Measurements from ENCODE around the gene INO80E.
"Not testable (repeated sequence)": the region's sequence is repeated elsewhere in the genome, so short reads cannot be mapped to it uniquely, and the experiment has no call there.

INO80E gene

GRCh38 chr16:30011714-30012504, 15.9 kb downstream of the INO80E start:
- no peaks in the 10 kb centered on the region for H3K9me3 ChIP-seq (ENCODE audit: insufficient read depth, low read length)
- H3K4me1 ChIP-seq (ENCODE audit: low read length): peaks cover 20% of the 10 kb centered on the region
- H3K27me3 ChIP-seq (ENCODE audit: low read depth, low read length): no peaks in the 10 kb centered on the region
- H3K9ac ChIP-seq (ENCODE audit: low read length): peak overlapping the region; percentile 68; the same call in 1 of the 2 replicates
- no peaks in the 10 kb centered on the region for H4K20me1 ChIP-seq (ENCODE audit: insufficient read depth, low read length)
- H3K27ac ChIP-seq (ENCODE audit: low read length): no peak overlapping the region
- H3K4me3 ChIP-seq (ENCODE audit: low read length): peak overlapping the region; percentile 79
- no peaks in the 10 kb centered on the region for H3K79me2 ChIP-seq (ENCODE audit: low read length)
- H2AFZ ChIP-seq (ENCODE audit: low read depth, low read length): peak overlapping the region; percentile 75
- H3K4me2 ChIP-seq (ENCODE audit: low read length): peak overlapping the region; percentile 85
- H3K36me3 ChIP-seq (replicated peaks; ENCODE audit: low read depth, low read length): no peaks in the 10 kb centered on the region
- TF ChIP-seq CTCF (IDR thresholded peaks at IDR 0.05; ENCODE audit: low read depth, low read length): no peak
- TF ChIP-seq EZH2phosphoT487 (IDR thresholded peaks at IDR 0.05; ENCODE audit: low read depth): no peak

GRCh38 chr16:30012598-30012997, 16.6 kb downstream of the INO80E start:
- H3K27me3 ChIP-seq (ENCODE audit: low read depth, low read length); H3K9me3 ChIP-seq (ENCODE audit: insufficient read depth, low read length): not testable (repeated sequence)

GRCh38 chr16:30015450-30015849, 19.4 kb downstream of the INO80E start:
- not testable (repeated sequence) for H3K27me3 ChIP-seq (ENCODE audit: low read depth, low read length); H3K4me3 ChIP-seq (ENCODE audit: low read length); H3K36me3 ChIP-seq (replicated peaks; ENCODE audit: low read depth, low read length); H2AFZ ChIP-seq (ENCODE audit: low read depth, low read length); H3K9me3 ChIP-seq (ENCODE audit: insufficient read depth, low read length); H3K9ac ChIP-seq (ENCODE audit: low read length); H4K20me1 ChIP-seq (ENCODE audit: insufficient read depth, low read length); H3K79me2 ChIP-seq (ENCODE audit: low read length); H3K4me2 ChIP-seq (ENCODE audit: low read length); H3K27ac ChIP-seq (ENCODE audit: low read length)
- H3K4me1 ChIP-seq (ENCODE audit: low read length): peaks cover 20% of the 10 kb centered on the region

More at GRCh38 chr16:30012598-30012997, 16.6 kb downstream of the INO80E start:
- H3K4me1 ChIP-seq (ENCODE audit: low read length): peaks cover 20% of the 10 kb centered on the region
- H3K79me2 ChIP-seq (ENCODE audit: low read length); H3K9ac ChIP-seq (ENCODE audit: low read length); H2AFZ ChIP-seq (ENCODE audit: low read depth, low read length); H3K36me3 ChIP-seq (replicated peaks; ENCODE audit: low read depth, low read length); H3K4me2 ChIP-seq (ENCODE audit: low read length); H4K20me1 ChIP-seq (ENCODE audit: insufficient read depth, low read length); H3K27ac ChIP-seq (ENCODE audit: low read length); H3K4me3 ChIP-seq (ENCODE audit: low read length): not testable (repeated sequence)

- Histone ChIP-seq H3K9me3 (ENCODE audit: insufficient read depth, low read length) (no peaks in the 10 kb centered on the region), H3K36me3 (replicated peaks; ENCODE audit: low read depth, low read length) (no peaks in the 10 kb centered on the region), H3K4me2 (ENCODE audit: low read length) (no peak overlapping the region), H4K20me1 (ENCODE audit: insufficient read depth, low read length) (no peaks in the 10 kb centered on the region), H3K79me2 (ENCODE audit: low read length) (no peaks in the 10 kb centered on the region), H3K9ac (ENCODE audit: low read length) (no peak overlapping the region), H3K4me3 (ENCODE audit: low read length) (no peak overlapping the region), H2AFZ (ENCODE audit: low read depth, low read length) (no peak overlapping the region), H3K27ac (ENCODE audit: low read length) (no peak overlapping the region), H3K27me3 (ENCODE audit: low read depth, low read length) (peaks cover 4% of the 10 kb centered on the region; the same call in 1 of the 2 replicates), H3K4me1 (ENCODE audit: low read length) (peaks cover 22% of the 10 kb centered on the region)
- TF ChIP-seq CTCF (IDR thresholded peaks at IDR 0.05; ENCODE audit: low read depth, low read length): no peak
- no peak for TF ChIP-seq EZH2phosphoT487 (IDR thresholded peaks at IDR 0.05; ENCODE audit: low read depth)
These were observed 20.7 kb downstream of the INO80E start for GRCh38 chr16:30016555-30017276.

- Histone ChIP-seq H3K79me2 (ENCODE audit: low read length) (no peaks in the 10 kb centered on the region), H3K36me3 (replicated peaks; ENCODE audit: low read depth, low read length) (no peaks in the 10 kb centered on the region)
- TF ChIP-seq EZH2phosphoT487 (IDR thresholded peaks at IDR 0.05; ENCODE audit: low read depth): no peak
- no peak for TF ChIP-seq CTCF (IDR thresholded peaks at IDR 0.05; ENCODE audit: low read depth, low read length)
These were observed 21.2 kb downstream of the INO80E start for GRCh38 chr16:30017277-30017656.

GRCh38 chr16:30017937-30018336, 21.9 kb downstream of the INO80E start:
- H2AFZ ChIP-seq (ENCODE audit: low read depth, low read length); H3K27ac ChIP-seq (ENCODE audit: low read length); H3K79me2 ChIP-seq (ENCODE audit: low read length); H3K4me3 ChIP-seq (ENCODE audit: low read length); H3K36me3 ChIP-seq (replicated peaks; ENCODE audit: low read depth, low read length); H3K4me2 ChIP-seq (ENCODE audit: low read length); H4K20me1 ChIP-seq (ENCODE audit: insufficient read depth, low read length); H3K27me3 ChIP-seq (ENCODE audit: low read depth, low read length); H3K9ac ChIP-seq (ENCODE audit: low read length); H3K9me3 ChIP-seq (ENCODE audit: insufficient read depth, low read length): not testable (repeated sequence)
- peaks cover 11% of the 10 kb centered on the region for H3K4me1 ChIP-seq (ENCODE audit: low read length)

More at GRCh38 chr16:30017277-30017656, 21.2 kb downstream of the INO80E start:
- no peak overlapping the region for H3K27ac ChIP-seq (ENCODE audit: low read length)
- no peak overlapping the region for H2AFZ ChIP-seq (ENCODE audit: low read depth, low read length)
- no peaks in the 10 kb centered on the region for H3K9me3 ChIP-seq (ENCODE audit: insufficient read depth, low read length)
- peaks cover 17% of the 10 kb centered on the region for H3K4me1 ChIP-seq (ENCODE audit: low read length)
- peaks cover 4% of the 10 kb centered on the region; the same call in 1 of the 2 replicates for H3K27me3 ChIP-seq (ENCODE audit: low read depth, low read length)
- H3K9ac ChIP-seq (ENCODE audit: low read length): no peak overlapping the region
- no peaks in the 10 kb centered on the region for H4K20me1 ChIP-seq (ENCODE audit: insufficient read depth, low read length)
- no peak overlapping the region for H3K4me3 ChIP-seq (ENCODE audit: low read length)
- no peak overlapping the region for H3K4me2 ChIP-seq (ENCODE audit: low read length)

Measured in OCI-LY3 (cell line).